CD4-positive, alpha-beta T cell (primary cell): Measurements from ENCODE around the gene MBNL1. TPM values are rescaled to one million over a fixed set of nuclear protein-coding genes. Genes with fewer than 3 reads are reported as not detected.

Experiments
- ATAC-seq: fragments of 200-7000 bp; cut with Tn5 transposase; one replicate; pipeline ENCODE4 v1.10.0; 2022; ENCODE audit warnings: mild to moderate bottlenecking; ENCODE audit not compliant: poor library complexity
- CTCF ChIA-PET: fragments of 350-600 bp; sonication (Branson Sonifier 250); formaldehyde crosslinking; loops from one replicate; lab custom pipeline; 2021; ENCODE audit warnings: antibody characterized with exemption, inconsistent platforms; lab: Charles Lee
- POLR2A ChIA-PET: fragments of 350-600 bp; sonication (Branson Sonifier 250); formaldehyde crosslinking; loops from one replicate; lab custom pipeline; 2021; ENCODE audit warnings: antibody characterized with exemption, inconsistent platforms; lab: Charles Lee
- DNase-seq, 14 experiments: peaks; one replicate each; pipeline ENCODE4 v3.0.0-alpha.2; 2013 to 2020; ENCODE audit warnings: mixed read lengths in 2 of 14
- H3K27ac ChIP-seq, 2 donors: one replicate each; pipeline versions ENCODE4 v1.5.1 to v1.7.0; 2013; ENCODE audit warnings: low read length in 2 of 2, low read depth in 1 of 2, mild to moderate bottlenecking in 1 of 2
- H3K27me3 ChIP-seq, 2 experiments: 1 replicate in 1 of 2; 2 replicates in 1 of 2; pipeline versions ENCODE4 v1.6.1 to v1.7.0; 2013; ENCODE audit warnings: low read length in 2 of 2, control low read depth in 1 of 2, mild to moderate bottlenecking in 1 of 2, moderate library complexity in 1 of 2; ENCODE audit not compliant: insufficient read depth in 2 of 2, control insufficient read depth in 1 of 2
- H3K36me3 ChIP-seq: one replicate; pipeline ENCODE4 v1.6.1; 2013; ENCODE audit warnings: low read length, control low read depth; ENCODE audit not compliant: insufficient read depth
- H3K4me1 ChIP-seq: one replicate; pipeline ENCODE4 v1.6.1; 2013; ENCODE audit warnings: low read length, control low read depth; ENCODE audit not compliant: insufficient read depth
- H3K4me3 ChIP-seq: one replicate; pipeline ENCODE4 v1.5.1; 2013; ENCODE audit warnings: mild to moderate bottlenecking, low read length, moderate library complexity
- H3K9me3 ChIP-seq, 2 experiments: 1 replicate in 1 of 2; 2 replicates in 1 of 2; pipeline versions ENCODE4 v1.6.1 to v1.7.0; 2013; ENCODE audit warnings: low read length in 2 of 2, mild to moderate bottlenecking in 2 of 2, control low read depth in 1 of 2, moderate library complexity in 1 of 2; ENCODE audit not compliant: control insufficient read depth in 1 of 2, insufficient read depth in 1 of 2
- H3K27ac Mint-ChIP-seq: one replicate; pipeline ENCODE4 v1.8.0; 2020; ENCODE audit warnings: mixed read lengths
- H3K27me3 Mint-ChIP-seq: one replicate; pipeline ENCODE4 v1.8.0; 2021; ENCODE audit warnings: mixed read lengths
- H3K36me3 Mint-ChIP-seq: one replicate; pipeline ENCODE4 v1.8.0; 2021; ENCODE audit warnings: low read depth, mixed read lengths
- H3K4me1 Mint-ChIP-seq: one replicate; pipeline ENCODE4 v1.8.0; 2021; ENCODE audit warnings: low read depth, mixed read lengths
- H3K4me3 Mint-ChIP-seq: one replicate; pipeline ENCODE4 v1.8.0; 2020; ENCODE audit warnings: mild to moderate bottlenecking, mixed read lengths
- H3K9me3 Mint-ChIP-seq: one replicate; pipeline ENCODE4 v1.8.0; 2020; ENCODE audit warnings: mixed read lengths
- CTCF ChIP-seq: fragments of 200-600 bp; IDR thresholded peaks from one replicate; pipeline ENCODE4 v1.8.0; 2022; ENCODE audit warnings: antibody characterized with exemption, mild to moderate bottlenecking
- intact Hi-C, 2 experiments: fragments of 100-400 bp; cut with DNase I in 1 of 2; cut with micrococcal nuclease in 1 of 2; formaldehyde crosslinking; loops; one replicate each; pipeline versions ENCODE4 v1.15.1 to v1.9.0; 2023 to 2025; cut with DNase I, micrococcal nuclease
- total RNA-seq, 174 experiments: library from RNA in 2 of 174; stranded (reverse) in 2 of 174; gene quantifications; one replicate each; pipeline ENCODE4 v1.2.3 and lab custom pipeline; 2021 to 2026

MBNL1 gene
- total RNA-seq, 2 experiments from 2014 or later, result 551 to 561 TPM

- Histone ChIP-seq H3K9me3 (peaks cover 0 to 4% of the 10 kb centered on the region in 2 experiments), H3K27ac (no peak overlapping the region), H3K27me3 (no peaks in the 10 kb centered on the region), H3K4me3 (no peak overlapping the region), H3K36me3 (no peaks in the 10 kb centered on the region), H3K4me1 (no peaks in the 10 kb centered on the region)
- ATAC-seq (no peak), DNase-seq (no peak)
- H3K27ac Mint-ChIP-seq, result no peak overlapping the region
- peaks cover 4% of the 10 kb centered on the region for H3K36me3 Mint-ChIP-seq
- TF ChIP-seq CTCF, result no peak
- H3K4me1 Mint-ChIP-seq, result peaks cover 6% of the 10 kb centered on the region
- ChIA-PET POLR2A (no interaction called here), CTCF (no interaction called here)
- no peak overlapping the region for H3K4me3 Mint-ChIP-seq
- H3K9me3 Mint-ChIP-seq, result no peaks in the 10 kb centered on the region
- intact Hi-C loops, result no loop called here
- no peaks in the 10 kb centered on the region for H3K27me3 Mint-ChIP-seq
Observed at GRCh38 chr3:152497890-152498289, 229.2 kb downstream of the MBNL1 start.

- H3K4me1 ChIP-seq, result no peaks in the 10 kb centered on the region
- Mint-ChIP-seq H3K4me1 (peaks cover 6% of the 10 kb centered on the region), H3K27me3 (no peaks in the 10 kb centered on the region), H3K4me3 (no peak overlapping the region), H3K36me3 (peaks cover 4% of the 10 kb centered on the region), H3K27ac (no peak overlapping the region), H3K9me3 (no peaks in the 10 kb centered on the region)
- no peak overlapping the region for H3K4me3 ChIP-seq
- no peaks in the 10 kb centered on the region for H3K36me3 ChIP-seq
- intact Hi-C loops, result no loop called here
- ChIA-PET POLR2A (no interaction called here), CTCF (interaction anchor here (0.9 to 1.3 kb wide), 2 partner anchors 25 to 1430 kb away, joined by 3 to 4 read pairs; no protein-coding TSS in a partner anchor)
- TF ChIP-seq CTCF, result no peak
- peaks cover 0 to 4% of the 10 kb centered on the region in 2 experiments for H3K9me3 ChIP-seq
- no peak overlapping the region for H3K27ac ChIP-seq
- H3K27me3 ChIP-seq, result no peaks in the 10 kb centered on the region
- ATAC-seq (no peak), DNase-seq (no peak)
Observed at GRCh38 chr3:152499791-152500385, 231.2 kb downstream of the MBNL1 start.

DNA sequence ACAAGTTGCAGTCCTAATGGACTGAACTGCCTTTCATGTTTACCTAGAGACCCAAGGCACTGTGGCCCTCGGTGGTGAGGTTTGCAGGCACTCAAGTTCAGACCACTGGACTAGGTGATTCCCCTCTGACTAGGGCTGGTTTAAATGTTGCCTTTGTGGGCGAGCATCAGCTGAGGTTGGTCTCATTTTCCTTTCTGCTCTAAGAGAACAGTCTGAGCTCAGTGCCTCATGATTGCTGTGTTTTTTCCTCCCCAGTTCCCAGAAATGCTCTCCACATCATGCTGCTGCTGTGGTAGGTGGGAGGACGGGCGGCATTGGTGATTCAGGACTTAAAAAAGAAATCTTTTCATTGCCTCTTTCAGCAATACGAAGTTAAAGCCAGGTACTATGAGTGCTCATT, 237.2 kb downstream of the MBNL1 start:
- H3K4me3 Mint-ChIP-seq, result no peak overlapping the region
- CTCF ChIA-PET, result interaction anchor here (1.5 kb wide), 1 partner anchor 9 kb away, joined by 3 read pairs; no protein-coding TSS in a partner anchor
- H3K27ac Mint-ChIP-seq, result no peak overlapping the region
- H3K36me3 Mint-ChIP-seq, result peaks cover 4% of the 10 kb centered on the region
- ATAC-seq (no peak), DNase-seq (no peak)
- no peak for TF ChIP-seq CTCF
- H3K9me3 Mint-ChIP-seq, result no peaks in the 10 kb centered on the region
- H3K36me3 ChIP-seq, result no peaks in the 10 kb centered on the region
- no peaks in the 10 kb centered on the region for H3K27me3 ChIP-seq
- H3K9me3 ChIP-seq, result peaks cover 0 to 4% of the 10 kb centered on the region in 2 experiments
- no peak overlapping the region for H3K4me3 ChIP-seq
- H3K4me1 ChIP-seq, result no peaks in the 10 kb centered on the region
- no peaks in the 10 kb centered on the region for H3K4me1 Mint-ChIP-seq
- POLR2A ChIA-PET, result no interaction called here
- no peaks in the 10 kb centered on the region for H3K27me3 Mint-ChIP-seq
- H3K27ac ChIP-seq, result no peak overlapping the region
- intact Hi-C loops, result no loop called here
